Activated CD8-positive, alpha-beta memory T cell treated with anti-CD3 and anti-CD28 coated beads, Interleukin-2, amount 50 U/mL, for 24 hours (primary cell): ENCODE results near the gene EHBP1L1.

Experiments
- DNase-seq: peaks from one replicate; pipeline ENCODE4 v3.0.0-alpha.2; 2020; ENCODE audit errors: extremely low read depth

EHBP1L1 gene

DNA sequence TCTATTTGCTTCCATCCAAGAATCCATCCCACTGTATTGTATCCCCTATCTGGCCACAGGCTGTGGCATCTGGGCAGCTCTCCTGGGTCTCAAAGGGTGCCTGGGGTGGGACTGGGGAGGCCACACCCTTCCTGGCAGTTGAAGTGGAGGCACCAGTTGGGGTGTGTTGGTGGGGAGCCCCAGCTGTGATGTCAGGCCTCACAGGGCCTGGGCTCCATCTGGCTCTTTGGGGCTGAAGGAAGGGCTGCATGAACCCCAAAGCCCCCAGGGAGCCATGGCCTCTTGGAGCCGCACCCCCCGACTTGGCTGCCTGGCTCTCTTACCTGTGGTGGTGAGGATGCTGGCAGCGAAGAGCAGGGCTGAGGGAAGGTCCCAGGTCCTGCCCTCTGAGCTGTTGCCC, 19.3 kb downstream of the EHBP1L1 start:
- no peak for DNase-seq

DNA sequence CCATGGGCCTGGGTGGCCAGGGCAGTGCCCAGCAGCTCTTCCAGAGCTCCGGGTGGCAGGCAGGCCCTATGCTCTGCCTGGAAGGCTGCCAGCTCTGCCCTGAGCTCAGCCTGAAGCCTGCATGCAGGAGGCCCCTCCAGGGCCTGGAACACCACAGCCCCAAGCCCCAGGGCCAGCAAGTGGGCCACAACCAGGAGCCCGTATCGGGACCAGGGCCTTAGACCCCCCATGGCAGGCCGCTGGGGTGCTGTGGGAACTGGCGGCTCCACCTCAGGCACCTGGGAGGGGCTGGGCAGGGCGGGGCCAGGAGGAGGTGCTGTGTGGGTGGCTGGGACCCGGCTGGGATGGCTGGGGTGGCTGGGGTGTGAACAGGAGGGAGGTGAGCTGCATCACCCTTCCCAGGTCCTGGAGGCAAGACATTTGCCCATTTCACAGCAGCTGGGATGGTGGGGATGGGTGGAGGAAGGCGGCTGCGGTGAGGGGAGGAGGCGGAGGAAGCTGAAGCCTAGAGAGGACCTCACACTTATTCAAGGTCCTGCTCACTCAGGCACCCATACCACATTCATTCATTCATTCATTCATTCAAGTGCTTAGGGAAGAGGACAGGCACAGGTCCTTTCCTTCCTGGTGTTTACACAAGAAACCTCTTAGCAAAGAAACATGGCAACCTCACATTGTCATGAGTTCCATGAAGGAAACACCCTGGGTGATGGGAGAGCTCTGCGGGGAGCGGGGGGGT, 19.9 kb downstream of the EHBP1L1 start, which contains the start of gene KCNK7:
KCNK7 (minus strand) TSS at position 258 of the 739 bp plus-strand sequence; CDS start at position 230, 28 bp downstream.
- no peak for DNase-seq

DNA sequence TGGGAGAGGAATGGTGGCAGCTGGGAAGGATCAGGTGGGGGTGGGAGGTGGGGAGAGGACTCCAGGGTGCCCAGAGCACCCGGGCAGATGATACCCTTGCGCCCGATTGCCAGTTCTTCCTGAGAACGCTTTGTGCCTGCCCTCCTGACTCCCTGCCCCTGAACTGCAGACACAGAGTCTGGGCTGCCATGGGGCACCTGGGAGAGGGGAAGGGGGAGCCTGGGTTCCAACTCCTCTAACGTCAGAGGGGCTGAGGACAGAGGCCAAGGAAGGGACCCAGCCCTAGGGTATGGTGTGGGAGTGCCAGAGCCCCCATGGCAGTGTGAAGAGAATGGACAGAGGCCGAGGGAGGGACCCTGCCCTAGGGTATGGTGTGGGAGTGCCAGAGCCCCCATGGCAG, 20.7 kb downstream of the EHBP1L1 start:
- DNase-seq, result no peak

DNA sequence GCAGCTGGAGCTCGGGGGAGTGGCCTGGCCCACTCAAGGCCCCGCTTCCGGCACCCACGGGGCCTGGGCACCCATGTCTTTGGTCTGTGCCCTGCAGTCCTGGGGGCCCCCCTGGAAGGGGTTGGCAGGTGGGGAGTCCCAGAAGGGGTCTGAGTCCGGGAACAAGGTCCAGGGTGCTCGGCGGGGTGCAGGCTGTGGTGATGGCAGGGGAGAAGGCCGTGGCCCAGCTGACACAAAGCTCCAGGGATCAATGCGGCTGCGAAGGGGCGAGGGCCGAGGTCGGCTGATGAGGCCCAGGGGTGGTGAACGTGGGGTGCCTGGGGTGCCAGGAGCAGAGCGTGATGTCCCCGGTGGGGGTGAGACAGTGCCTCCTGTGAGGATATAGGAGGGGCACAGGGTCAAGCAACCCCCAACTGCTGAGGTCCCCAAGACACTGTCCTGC, 22.4 kb downstream of the EHBP1L1 start:
- DNase-seq, result no peak

DNA sequence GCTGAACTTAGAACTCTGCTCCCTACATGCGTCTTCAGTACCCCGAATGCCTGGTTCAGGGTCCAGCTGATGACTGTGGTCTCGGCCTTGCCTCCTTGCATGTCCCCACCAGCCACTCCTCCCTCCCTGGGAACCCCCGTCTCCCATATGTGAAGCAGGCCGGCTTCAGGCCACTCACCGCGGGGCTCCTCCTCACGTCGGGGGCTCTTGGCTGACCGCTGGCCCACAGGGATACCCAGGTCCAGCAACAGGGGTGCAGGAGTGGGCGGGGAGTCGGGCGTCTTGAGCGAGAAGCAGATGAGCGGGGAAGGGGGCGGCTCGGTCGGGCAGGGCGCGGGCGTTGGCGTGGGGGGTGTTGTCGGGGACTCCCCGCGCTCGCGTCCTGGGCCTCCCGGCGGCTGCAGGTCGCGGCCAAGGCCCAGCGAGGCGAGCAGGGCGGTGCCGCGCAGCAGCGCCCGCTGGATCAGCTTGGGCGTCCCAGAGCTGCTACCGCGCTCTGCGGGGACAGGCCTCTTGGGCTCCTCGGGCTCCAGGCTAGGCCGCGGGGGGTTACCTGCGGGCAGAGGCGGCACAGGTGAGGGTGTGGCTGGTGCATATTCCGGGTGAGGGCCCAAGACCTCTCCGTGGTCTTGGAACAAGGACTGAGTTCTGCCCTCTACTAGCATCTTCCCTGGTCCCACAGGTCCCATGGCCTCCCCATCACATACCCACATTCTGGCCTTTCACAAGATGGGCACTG, 23.5 kb downstream of the EHBP1L1 start:
- DNase-seq, result no peak

DNA sequence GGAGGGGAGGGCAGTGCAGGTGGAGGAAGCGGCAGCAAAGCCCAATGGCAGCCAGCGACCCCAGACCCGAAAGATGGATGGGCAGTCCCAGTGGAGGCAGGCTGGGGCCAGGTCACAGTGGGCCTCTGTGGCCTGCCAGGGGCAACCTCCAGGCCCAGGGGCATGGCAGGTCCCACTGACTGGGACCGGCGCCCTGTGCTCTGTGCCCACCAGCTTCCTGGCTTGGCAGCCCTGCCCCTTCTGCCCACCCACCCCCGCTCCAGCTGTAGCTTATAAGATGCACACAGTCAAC, 24.0 kb downstream of the EHBP1L1 start:
- no peak for DNase-seq

DNA sequence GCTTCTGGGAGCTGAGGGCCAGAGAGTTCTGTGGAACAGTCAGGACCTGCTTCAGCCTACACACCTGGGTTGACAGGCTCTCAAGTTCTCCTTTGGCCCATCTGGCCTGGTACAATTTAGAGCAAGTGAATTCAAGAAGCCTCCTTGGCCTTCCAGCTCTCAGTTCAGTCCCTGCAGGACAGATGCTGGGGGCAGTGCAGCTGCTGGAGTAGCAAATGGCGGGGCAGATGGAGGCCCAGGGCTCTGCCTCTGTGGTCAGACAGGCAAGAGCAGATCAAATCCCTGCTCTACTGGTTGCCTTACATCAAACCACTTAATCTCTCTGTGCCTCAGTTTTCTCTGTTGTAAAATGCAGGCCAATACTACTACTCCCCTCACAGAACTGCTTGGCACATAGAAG, 28.4 kb downstream of the EHBP1L1 start:
- no peak for DNase-seq

DNA sequence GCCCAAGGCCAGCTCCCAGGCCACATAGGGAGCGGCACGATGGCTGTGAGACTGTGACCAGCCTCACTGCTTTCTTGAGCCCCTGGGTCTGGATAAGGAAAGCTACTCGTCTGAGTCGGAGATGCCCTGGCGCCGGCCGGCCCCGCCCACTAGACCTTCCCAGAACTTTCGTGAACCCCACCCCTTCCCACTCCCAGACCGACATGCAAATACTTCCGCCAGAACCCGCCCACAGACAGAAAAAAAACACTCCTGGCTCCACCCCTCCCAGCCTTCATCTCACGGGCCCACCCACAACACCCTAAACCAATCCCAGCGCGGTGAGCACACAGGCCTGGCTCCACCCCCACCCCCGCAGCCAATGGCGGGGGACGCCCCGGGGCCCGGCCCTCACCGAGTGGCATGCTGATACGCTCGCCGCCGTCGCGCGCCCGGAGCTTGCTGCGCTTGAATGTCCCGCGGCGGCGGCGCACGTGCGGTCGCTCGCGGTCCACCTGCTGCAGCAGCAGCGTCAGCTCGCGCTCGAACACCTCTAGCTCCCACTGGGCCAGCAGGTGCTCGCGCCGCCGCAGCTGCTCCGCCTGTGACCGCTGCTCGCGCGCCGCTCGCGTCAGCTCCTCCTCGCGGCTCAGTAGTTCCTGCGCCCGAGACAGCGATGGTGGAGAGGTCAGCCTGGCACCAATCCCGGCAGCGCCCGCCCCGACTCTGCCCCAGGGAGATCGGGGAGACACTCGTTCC, 31.2 kb downstream of the EHBP1L1 start:
- DNase-seq, result no peak

DNA sequence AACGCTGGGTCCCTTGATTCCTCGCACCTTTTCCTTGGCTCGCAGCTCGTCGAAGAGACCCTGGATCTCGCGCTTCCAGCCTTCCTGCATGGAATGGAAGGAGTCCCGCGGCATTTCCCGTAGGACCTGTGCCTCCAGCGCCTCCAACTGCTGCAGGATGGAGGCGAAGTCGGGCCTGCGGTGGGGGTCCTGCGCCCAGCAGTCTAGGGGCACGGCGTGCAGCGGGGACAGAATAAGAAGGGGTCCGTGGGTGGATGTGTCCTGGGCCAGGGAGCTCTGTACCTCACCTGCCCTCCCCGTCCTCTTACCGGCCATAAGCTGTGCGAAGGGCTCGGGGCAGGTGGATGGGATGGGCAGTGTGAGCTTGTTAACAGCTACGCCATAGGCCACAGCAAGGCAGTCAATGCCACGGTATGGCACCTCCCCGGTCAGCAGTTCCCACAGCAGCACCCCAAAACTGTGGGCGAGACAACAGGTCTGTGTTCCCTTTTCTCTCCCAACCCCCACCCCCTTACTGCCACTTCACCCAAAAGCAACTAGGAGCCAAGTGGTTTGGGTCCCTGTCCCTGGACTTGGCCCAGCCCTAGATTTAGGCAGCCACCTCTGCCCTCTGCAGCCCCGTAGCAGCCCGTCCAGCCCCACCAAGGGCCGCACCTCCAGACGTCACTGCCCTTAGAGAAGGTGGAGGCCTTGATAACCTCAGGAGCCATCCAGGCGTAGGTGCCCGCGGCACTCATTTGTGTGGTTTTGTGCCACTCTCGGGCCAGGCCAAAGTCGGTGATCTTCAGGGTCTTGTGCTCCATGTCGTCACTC, 32.0 kb downstream of the EHBP1L1 start:
- DNase-seq, result no peak

DNA sequence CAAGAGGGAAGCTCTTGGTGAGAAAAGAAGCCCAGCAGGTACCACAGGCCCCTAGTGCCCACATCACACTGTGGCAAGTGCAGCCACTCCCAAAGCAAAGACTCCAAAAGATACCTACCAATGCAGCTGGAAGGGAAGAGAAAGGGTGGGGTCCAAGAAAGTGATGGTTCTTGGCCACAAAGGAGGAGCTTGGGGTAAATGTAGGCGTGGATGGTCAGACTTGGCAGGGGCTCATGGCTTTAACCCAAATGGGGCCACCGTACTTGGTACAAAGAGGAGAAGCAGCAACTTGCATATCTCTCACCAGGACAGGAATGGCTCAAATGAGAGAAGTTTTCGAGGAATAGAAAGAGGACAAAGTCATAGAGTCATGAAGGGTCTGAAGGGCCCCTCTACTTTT, 33.4 kb downstream of the EHBP1L1 start:
- no peak for DNase-seq

DNA sequence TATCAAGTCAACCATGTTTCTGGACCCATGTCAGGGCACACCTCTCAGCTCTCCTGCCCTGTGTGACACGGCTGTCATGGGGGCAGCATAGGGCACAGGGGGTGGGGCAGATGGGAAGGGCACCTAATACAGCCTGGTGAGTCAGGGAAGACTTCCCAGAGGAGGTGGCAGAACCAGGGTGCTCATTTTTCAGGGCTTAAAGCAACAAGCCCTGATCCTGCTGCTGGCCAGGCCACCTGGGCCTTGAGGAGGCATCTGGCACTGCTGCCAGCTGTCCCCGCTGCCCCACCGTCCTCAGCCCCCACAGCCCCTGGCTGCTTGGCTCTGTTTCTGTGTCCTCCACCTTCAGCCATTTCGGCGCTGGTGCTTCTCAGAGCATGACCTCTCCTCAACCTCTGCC, 33.8 kb downstream of the EHBP1L1 start:
- no peak for DNase-seq

DNA sequence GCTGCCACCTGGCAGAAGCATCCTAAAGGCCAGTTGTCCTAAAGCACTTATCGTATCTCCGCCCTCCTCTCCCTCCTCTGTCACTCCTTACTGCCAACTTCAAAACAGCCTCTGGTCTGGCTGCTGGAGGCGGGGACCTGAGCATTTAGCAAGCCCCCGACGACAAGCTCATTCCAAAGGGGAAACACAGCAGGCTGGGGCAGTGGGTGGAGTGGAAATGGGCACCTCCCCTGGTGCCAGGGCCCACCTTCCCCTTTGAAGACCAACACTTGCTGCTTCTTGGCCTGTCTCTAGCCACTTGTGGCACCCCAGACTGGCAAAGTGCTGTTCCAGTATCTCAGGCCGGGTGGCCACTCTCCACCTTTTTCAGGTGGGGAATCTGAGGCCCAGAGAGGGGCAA, 34.6 kb downstream of the EHBP1L1 start:
- DNase-seq, result no peak

DNA sequence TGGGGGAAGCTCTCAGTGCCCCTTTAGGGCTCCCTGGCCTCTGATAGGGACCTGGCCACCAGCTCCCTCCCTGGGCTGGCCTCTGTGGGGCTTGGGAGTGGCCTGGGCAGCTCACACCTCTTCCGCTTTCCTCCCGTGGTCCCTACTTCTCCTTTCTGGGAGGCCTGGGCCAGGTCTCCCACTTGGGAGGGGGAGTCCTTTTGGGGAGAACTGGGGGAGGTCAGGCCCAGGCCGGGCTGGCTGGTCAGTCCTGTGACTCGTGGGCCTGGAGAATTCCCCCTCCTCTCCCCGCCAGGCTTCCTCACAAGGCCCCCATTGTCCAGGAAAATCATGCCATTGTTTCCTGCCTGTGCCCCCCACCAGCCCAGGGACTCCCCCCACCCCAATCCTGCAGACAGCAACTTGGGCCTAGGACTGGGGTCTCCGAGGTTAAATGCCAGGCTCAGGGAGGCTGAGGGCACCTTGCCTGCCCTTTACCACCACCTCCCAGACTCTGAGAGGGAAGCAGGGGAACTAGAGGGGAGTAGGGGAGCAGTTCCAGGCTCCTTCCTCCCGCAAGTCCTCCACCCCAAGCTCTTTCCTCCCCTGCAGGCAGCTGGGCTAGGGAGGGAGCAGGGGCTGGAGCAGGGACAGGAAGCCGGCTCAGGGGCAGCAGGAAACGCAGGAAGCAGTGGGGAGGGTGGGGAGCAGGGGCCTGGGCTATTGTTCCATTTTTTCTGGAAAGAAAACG, 35.3 kb downstream of the EHBP1L1 start:
- DNase-seq, result no peak

DNA sequence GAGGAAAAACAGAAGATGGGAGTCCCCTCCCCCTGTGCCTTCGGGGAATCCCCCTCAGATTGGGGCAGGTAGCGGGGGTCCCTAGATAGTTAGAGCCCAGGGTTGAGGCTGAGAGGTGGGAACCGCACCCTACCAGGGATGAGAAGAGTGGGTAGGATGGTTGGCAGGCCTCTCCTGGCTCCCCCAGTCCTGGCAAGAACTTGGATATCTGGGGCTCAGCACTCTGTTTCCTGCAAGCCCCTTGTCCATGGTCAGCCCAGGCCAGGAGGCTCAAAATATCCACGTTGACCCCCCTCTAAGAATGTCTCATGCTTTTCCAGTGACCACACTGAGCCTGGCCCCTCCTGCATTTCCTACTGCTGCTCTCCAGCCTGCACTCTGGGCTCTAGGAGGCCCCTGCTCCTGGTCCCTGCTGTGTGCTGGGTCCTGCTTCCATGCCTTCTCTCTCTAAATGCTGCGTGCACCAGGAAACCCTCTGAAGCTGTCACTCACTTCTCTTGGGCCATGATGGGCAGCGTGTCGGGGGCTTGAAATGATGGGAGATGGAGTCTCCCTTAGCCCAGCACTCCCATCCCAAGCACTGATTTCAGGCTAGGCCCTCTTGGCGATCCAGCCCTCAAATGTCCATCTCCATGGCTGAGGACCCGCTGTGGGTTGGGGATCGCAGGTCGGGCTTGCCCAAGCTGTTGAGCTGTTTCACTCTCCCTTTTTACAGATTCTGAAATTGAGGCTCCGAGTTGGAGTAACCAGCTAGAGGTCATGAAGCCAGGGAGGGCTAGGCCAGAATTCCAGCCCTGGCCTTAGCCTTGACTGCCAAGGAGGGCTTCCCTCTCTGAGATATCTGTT, 36.1 kb downstream of the EHBP1L1 start:
- no peak for DNase-seq

DNA sequence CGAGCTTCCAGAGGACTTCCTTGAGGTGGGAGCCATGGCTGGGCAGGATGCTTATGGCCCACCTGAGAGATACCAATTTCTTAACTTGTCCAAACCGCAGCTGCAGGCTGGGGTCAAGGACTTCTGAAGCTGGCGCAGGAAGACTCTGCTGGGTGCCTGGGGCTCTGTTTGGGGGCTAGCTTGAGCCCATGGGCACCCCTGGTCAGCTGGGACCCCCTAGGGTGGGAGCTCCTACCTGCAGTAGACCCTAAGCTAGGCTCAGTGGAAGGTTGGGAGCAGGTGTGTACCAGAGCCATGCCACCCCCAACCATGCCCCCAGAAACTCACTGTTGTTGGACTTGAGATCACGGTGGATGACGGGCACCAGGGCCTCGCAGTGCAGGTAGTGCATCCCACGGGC, 36.8 kb downstream of the EHBP1L1 start:
- DNase-seq, result no peak

DNA sequence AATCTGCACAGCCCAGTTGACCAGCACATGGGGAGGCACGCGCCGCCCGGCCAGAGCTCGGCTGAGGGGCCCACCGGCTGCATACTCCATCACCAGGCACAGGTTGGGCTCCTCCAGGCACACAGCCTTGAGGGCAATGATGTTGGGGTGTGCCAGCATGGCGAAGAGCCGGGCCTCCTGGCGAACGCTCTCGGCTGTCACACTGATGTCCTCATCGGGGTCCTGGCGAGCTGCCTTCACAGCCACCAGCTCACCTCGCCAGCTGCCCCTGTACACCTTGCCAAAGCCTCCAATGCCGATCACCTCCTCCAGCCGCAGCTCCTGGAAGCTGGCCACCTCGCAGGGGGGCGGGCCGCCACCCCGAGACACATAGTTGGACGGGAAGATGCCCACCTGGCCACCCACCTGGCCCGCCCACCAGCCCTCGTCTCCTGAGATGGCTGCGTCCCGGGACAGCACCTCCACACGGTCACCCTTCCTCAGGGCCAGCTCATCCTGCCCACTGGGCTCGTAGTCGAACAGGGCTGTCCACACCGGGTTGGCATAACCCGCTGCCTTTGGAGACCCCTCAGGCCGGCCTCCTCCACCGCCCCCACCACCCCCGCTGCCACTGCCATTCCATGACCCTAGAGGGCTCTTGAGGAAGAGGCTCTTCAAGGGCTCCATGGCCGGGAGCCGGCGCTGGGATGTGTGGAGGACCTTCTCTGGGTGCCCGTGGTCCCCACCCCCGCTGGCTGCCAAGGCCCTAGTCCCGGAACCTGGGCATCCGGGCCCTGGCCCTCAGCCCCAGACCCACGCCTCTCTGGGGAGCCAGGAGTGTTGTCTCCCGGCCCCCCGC, 37.5 kb downstream of the EHBP1L1 start:
- no peak for DNase-seq

DNA sequence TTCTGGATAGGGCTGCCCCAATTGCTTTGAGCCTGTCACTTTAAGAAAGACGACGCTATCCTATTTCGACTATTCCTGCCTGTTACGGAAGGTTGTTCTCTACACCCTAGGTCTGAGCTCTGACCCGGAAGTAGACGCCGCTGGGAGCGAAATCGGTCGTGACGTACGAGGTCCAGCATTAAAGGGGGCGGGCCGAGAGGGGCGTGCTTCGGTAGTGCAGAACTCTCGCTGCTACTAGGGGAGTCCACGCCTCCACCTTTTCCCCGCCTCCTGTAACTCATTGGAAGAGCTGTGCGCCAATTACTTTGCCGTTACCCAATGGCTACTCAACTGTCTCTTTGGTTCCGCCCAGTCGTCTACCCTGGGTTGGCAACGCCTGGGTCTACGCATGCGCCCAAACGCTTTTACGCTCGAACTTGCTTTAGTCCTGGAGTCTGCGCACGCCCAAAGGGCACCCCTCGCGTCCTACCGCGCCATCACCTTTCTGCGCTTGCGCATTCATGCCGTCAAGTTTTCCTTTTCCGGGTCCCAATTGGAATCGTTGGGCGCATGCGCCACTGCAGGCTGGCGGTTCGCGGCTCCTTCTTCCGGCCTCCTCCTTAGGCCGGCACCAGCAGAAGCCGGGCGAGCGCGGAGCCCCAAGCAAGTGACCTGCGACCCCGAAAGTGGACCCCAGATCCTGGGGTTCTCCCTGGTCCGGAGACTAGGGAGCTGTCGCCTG, 39.5 kb downstream of the EHBP1L1 start, which contains the start of gene PCNX3:
PCNX3 (plus strand) TSS at position 548 of the 721 bp plus-strand sequence. CDS start 536 bp downstream, outside the sequence.
- peak; percentile 100 for DNase-seq

DNA sequence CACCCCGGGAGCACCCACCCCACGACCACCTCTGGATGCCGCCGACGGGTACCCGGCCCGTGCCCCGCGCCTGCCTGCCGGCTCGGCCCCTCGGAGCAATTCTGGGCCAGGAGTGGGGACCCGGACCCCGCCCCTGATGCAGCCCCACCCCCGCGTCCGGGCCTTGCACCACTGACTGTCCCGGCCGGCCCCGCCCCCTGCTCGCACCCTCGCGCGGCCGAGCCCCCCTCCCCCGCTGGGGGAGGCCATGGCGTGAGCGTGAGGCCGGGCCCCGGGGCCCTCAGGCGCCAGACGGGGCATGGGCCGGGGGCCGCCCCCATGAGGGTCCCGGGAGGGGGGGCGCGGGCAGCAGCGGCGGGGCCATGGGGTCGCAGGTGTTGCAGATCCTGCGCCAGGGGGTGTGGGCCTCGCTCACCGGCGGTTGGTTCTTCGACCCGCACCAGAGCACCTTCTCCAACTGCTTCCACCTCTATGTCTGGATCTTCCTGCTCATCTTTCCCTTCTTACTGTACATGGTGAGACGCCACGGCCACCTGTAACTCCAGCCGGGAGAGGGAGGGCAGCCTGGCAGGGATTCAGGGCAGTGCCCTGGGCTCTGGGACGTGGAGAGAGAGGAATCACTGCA, 40.2 kb downstream of the EHBP1L1 start:
- no peak for DNase-seq
